PFSK-1 (cell line): Measurements from ENCODE around the gene IKZF4.

Source experiments
- FOXP2 ChIP-seq: optimal IDR thresholded peaks from 2 replicates; pipeline ENCODE3; 2011; ENCODE audit warnings: borderline replicate concordance, control low read depth, inconsistent platforms; ENCODE audit not compliant: insufficient read depth; ENCODE audit errors: extremely low read length, extremely low read depth
- POLR2AphosphoS5 ChIP-seq: IDR thresholded peaks from 2 replicates; pipeline ENCODE4 v1.6.1; 2012; ENCODE audit warnings: low read depth, mild to moderate bottlenecking, control low read depth, low read length, moderate library complexity
- REST ChIP-seq, 2 experiments: IDR thresholded peaks; 2 replicates each; pipeline versions ENCODE4 v1.6.1 to v1.8.0; 2011 to 2012; ENCODE audit warnings: low read depth in 2 of 2, low read length in 2 of 2, control low read depth in 1 of 2, inconsistent platforms in 1 of 2, mild to moderate bottlenecking in 1 of 2, moderate library complexity in 1 of 2; ENCODE audit not compliant: insufficient read depth in 1 of 2
- SIN3A ChIP-seq: IDR thresholded peaks from 2 replicates; pipeline ENCODE4 v1.6.1; 2012; ENCODE audit warnings: mild to moderate bottlenecking, low read length, moderate library complexity, borderline replicate concordance; ENCODE audit not compliant: insufficient read depth
- TAF1 ChIP-seq: IDR thresholded peaks from 2 replicates; pipeline ENCODE4 v1.6.1; 2012; ENCODE audit warnings: low read length, control low read depth, borderline replicate concordance; ENCODE audit not compliant: insufficient read depth

Gene IKZF4

GRCh38 chr12:55983232-55983842 is 37.5 kb upstream of the IKZF4 start:
- no peak for TF ChIP-seq SIN3A
- no peak for TF ChIP-seq POLR2AphosphoS5
- no peak for TF ChIP-seq FOXP2
- TF ChIP-seq REST (IDR thresholded peaks at IDR 0.05; ENCODE audit: insufficient read depth in 1 of 2, low read depth in 2 of 2, low read length in 2 of 2): no peak
- no peak for TF ChIP-seq TAF1

- no peak for TF ChIP-seq FOXP2
- no peak for TF ChIP-seq TAF1
- TF ChIP-seq POLR2AphosphoS5: no peak
- no peak for TF ChIP-seq REST (IDR thresholded peaks at IDR 0.05; ENCODE audit: insufficient read depth in 1 of 2, low read depth in 2 of 2, low read length in 2 of 2)
- no peak for TF ChIP-seq SIN3A
Observed at GRCh38 chr12:55984861-55985260, 36.0 kb upstream of the IKZF4 start.

- TF ChIP-seq POLR2AphosphoS5: no peak
- TF ChIP-seq REST (IDR thresholded peaks at IDR 0.05; ENCODE audit: insufficient read depth in 1 of 2, low read depth in 2 of 2, low read length in 2 of 2): no peak
- TF ChIP-seq SIN3A: no peak
- TF ChIP-seq FOXP2: no peak
- no peak for TF ChIP-seq TAF1
Observed at GRCh38 chr12:55985341-55985740, 35.5 kb upstream of the IKZF4 start.

- TF ChIP-seq POLR2AphosphoS5 (no peak), REST (IDR thresholded peaks at IDR 0.05; ENCODE audit: insufficient read depth in 1 of 2, low read depth in 2 of 2, low read length in 2 of 2) (no peak), TAF1 (no peak)
Observed at GRCh38 chr12:55991110-55991509, 29.7 kb upstream of the IKZF4 start.

GRCh38 chr12:55993230-55993853 is 27.5 kb upstream of the IKZF4 start:
- TF ChIP-seq REST (IDR thresholded peaks at IDR 0.05; ENCODE audit: insufficient read depth in 1 of 2, low read depth in 2 of 2, low read length in 2 of 2) (no peak), POLR2AphosphoS5 (no peak), FOXP2 (no peak), TAF1 (no peak), SIN3A (no peak)
